ENCODE data around the gene TMEM131.

GRCh38 chr2:97751752-97752151 lies 244.0 kb downstream of the TMEM131 start:
- TF ChIP-seq ZNF148 (tag by site-specific recombination; IDR thresholded peaks at IDR 0.05; ENCODE audit: borderline replicate concordance): no peak
- TF ChIP-seq SP2 (tag by site-specific recombination; IDR thresholded peaks at IDR 0.05): no peak
- TF ChIP-seq ZNF561 (tag by site-specific recombination; IDR thresholded peaks at IDR 0.05; ENCODE audit: borderline replicate concordance): no peak
- TF ChIP-seq ZNF639 (tag by site-specific recombination; IDR thresholded peaks at IDR 0.05): no peak
- no peak for TF ChIP-seq PRDM10 (tag by site-specific recombination; IDR thresholded peaks at IDR 0.05)
- no peak for TF ChIP-seq CTCF (tag by site-specific recombination; IDR thresholded peaks at IDR 0.05)

All from HEK293 (cell line).